ENCODE data around the gene PSEN1.

DNA sequence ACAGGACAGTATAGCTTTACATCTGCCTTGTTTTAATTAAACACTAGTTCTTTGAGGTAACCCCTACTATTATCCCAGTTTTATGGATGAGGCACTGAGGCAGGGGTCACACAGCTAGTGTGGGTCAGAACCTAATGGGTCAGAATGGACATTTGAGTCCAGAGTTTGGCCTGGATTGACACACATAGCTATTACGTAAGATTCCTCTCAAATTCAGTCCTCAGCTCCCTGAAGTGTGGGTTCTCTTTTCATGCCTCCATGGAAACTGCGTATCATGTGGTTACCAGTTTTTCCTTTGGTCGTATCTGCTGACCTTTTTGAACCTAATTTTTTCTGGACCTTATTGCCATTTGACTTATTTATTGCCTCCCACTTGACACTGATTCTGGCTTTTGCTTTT, 40.4 kb downstream of the PSEN1 start:
- TF ChIP-seq POLR2A (IDR thresholded peaks at IDR 0.05; ENCODE audit: low read length) = no peak
- no peak for TF ChIP-seq GATA1 (IDR thresholded peaks at IDR 0.05; ENCODE audit: low read depth, low read length)

Measured in erythroblast (primary cell).